ENCODE data around the gene CGNL1. TPM values are rescaled to one million over a fixed set of nuclear protein-coding genes. Genes with fewer than 3 reads are reported as not detected.

Gene CGNL1
- polyA plus RNA-seq, 1 donor, result 5.4 TPM

GRCh38 chr15:57529748-57530147 lies 153.4 kb downstream of the CGNL1 start:
- DNase-seq, result no peak

DNA sequence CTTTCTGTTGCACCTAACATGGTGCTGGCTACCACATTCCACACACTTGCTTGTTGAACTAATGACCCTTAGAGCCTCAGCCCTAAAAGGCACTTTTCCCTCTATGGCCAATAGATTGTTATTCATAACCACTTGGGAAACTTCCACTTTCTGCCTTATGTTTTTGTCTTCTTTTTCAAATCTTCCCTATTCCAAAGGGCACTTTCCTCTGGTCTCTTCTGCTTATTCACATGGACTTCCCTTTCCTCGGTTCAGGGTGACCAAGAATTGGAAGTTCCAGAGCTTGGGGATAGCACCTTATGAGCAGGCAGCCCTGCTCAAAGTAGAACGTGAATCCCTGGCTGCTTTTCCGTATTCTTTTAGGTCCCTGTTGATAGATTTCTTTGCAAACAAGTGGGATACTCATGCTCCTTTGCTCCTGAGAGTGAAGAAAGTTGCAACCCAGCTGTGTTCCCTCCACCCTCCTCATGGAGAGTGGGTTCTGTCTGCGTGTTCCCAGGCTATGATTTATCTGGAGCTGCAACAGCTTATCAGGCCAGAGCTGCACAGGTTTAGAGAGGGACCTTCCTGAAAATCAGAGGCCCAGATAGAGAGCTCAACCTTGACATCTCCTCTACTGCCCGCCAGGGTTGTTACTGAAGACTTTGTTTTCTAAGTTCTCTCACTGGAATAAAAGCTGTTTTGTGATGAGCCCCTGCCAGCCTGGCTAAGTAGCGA lies 156.6 kb downstream of the CGNL1 start:
- no peak for DNase-seq

- no peak for DNase-seq
These were observed 157.1 kb downstream of the CGNL1 start for GRCh38 chr15:57533448-57533799.

DNA sequence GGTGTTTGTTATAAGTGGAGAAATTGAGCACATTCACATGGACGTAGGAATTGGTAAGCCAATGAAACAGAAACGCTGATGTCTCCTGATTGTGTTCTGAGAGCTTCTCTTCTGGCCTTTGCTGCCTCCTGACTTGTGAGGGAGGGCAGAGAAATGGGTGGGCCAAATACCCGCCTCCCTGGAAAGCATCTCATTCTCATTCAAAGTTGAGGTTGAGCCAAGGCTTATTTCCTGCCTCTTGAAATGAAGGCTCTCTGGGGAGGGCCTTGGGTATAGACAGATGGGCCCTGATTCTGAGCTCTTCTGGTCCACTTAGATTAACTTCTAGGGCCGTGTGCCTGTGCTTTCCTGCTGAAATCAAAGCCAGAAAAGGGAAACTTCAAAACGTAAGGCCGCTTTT lies 158.0 kb downstream of the CGNL1 start:
- DNase-seq, result no peak

DNA sequence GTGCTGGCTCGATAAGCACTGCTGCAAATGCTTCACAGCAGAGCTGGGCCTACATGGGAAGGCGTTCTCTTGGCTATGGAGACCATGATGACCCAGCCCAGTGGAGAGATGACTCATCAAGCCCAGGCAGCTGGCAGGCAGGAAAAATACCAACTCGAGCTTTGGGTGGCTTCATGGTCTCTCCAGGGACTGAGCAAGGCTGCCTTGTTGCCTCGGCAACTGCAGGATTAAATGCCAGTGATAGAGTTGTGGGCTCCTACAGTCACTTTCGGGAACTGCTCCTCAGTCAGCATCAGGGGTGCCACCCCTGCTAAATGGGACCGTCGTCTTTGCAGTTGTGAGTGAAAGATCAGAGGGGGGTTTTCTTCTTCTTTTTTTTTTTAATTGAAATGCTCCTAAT lies 160.8 kb downstream of the CGNL1 start:
- DNase-seq, result no peak

GRCh38 chr15:57537488-57538264 lies 161.4 kb downstream of the CGNL1 start:
- DNase-seq, result no peak

GRCh38 chr15:57538265-57538529 lies 161.9 kb downstream of the CGNL1 start:
- no peak for DNase-seq

DNA sequence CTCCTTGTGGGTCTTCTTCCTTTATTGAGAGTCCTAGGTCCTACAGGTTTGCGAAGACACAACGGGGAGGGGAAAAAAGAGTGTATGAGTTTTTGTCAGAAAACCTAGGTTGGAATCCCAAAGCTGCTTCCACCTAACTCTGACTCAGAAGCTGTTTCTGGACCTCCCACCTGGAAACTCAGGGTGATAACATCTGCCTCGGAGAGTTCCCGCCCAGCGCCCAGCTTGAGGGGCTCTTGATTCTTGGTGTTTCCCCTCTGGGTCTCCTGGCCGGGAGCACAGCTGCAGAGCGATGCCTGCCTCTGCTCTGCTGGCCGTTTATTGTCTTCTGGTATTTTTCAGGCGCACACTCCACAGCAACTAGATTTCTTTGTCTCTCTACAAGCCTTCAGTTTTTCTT lies 162.5 kb downstream of the CGNL1 start:
- DNase-seq, result no peak

- DNase-seq, result no peak
These were observed 163.9 kb downstream of the CGNL1 start for GRCh38 chr15:57540211-57540610.

DNA sequence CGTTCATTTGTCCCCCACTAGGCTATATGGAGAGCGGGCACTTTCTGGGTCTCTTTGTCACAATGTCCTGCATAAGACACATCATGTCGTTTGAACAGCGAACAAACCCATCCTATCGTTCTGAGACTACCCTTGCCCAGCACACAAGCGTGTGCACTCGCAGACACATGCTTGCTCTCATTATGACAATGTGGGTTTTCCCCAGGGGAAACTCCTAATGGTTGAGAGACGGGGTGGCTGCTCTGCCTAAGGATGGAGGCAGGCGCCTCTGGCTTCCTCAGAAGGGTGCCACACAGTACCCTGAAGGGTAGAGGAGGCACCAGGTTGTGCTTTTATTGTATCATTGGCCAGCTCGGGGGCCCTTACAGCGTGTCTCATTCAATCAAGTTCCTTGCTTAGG lies 164.4 kb downstream of the CGNL1 start:
- DNase-seq, result no peak

DNA sequence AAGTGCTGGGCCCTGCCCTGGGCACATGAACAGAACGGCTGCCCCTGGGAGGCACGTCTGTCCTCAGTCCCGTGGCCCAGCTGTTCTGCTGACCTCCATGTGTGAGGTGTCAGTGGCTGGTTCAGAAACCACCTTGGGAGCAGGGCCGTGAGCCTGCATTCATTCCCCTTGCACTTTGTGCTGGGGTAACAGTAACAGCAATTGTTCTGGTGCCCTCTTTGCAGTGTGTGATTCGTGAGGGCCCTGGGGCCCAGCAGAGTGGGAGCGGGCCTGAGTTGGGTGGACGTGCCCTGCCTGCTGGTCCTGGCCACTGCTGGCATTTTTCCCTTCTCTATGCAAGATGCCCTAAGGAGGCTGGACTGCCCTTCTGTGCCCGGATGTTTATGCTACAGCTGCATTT lies 165.0 kb downstream of the CGNL1 start:
- DNase-seq, result no peak

DNA sequence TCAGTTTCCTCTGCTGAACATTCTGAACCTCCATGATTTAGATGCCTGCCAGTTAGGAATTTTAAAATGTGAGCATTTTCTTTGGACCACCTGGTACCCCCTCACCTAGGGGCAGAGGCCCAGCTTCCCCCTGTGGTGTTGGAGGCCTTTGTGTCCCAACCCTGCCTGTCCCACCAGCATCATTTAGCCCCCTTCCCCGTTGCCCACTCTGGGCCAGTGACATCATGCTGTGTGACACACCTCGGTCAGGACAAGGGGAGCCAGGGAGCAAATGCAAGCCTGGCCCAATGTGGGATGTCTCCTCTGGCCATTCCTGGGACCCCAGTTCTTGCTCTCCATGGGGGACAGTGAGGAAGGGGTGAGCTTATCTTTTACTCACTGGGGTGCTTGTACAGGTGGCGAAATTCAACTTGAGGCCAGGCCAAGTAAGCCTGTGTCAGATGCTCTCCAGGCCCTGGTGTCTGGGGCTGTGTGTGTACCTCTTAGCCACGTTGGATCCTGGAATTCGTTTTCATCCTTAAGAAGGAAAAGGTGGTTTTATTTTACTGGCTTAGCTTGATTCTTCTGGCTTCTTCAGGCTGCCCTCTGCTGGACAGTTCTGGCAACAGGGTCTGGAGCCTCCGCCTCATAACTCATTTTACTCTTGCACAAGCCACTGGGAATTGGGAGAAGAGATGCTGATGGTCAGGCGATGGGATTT lies 165.7 kb downstream of the CGNL1 start:
- DNase-seq, result peak; percentile 67

DNA sequence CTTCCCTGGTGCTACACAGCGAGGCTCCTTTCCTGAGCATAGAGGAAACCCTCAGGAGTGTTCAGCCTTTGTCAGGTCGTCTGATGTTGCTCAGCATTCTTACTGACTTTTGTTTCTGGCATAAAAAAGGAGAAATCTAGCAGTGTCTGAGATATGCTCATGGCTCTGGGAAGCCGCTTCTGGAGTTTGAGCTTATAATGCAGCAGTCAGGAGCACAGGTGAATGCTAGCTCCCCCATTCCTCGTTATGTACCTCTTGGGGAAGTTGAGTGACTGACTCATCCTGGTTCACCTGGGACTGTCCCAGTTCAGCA lies 166.2 kb downstream of the CGNL1 start:
- DNase-seq, result no peak

- no peak for DNase-seq
These were observed 168.7 kb downstream of the CGNL1 start for GRCh38 chr15:57544848-57545480.

DNA sequence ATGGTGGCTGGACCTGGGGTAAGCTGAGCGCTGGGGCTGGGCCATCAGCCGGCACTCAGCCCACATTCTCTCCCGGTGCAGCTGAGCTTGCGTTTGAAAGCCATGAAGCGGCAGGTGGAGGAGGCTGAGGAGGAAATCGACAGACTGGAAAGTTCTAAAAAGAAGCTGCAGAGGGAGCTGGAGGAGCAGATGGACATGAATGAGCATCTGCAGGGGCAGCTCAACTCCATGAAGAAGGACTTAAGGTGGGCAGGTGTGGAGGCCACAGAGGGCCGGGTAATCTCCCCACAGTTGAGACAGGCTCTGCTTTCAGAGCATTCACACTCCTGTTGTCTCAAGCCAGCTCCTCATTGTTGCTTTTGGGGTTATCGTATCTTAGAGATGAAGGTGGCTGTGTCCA lies 169.7 kb downstream of the CGNL1 start:
- DNase-seq, result no peak

DNA sequence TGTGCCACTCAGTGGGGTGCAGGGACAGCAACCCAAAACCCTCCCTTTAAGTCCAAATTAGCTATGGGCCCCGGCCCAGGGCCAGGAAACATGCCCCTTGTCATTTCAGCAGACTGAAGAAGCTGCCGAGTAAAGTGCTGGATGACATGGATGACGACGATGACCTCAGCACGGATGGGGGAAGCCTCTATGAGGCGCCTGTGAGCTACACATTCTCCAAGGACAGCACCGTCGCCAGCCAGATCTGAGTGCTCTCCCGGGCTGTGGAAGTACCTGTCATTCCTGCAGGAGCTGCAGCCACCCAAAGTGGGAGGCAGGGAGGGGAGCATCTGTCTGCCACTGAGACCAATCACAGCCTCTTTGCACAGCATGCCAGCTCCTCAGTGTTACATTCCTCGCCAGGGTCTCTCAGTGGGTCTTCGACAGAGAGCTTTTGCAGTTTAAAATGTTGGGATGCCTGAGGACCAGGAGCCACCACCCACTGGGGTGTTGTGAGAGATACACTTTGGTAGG lies 171.0 kb downstream of the CGNL1 start:
- no peak for DNase-seq

DNA sequence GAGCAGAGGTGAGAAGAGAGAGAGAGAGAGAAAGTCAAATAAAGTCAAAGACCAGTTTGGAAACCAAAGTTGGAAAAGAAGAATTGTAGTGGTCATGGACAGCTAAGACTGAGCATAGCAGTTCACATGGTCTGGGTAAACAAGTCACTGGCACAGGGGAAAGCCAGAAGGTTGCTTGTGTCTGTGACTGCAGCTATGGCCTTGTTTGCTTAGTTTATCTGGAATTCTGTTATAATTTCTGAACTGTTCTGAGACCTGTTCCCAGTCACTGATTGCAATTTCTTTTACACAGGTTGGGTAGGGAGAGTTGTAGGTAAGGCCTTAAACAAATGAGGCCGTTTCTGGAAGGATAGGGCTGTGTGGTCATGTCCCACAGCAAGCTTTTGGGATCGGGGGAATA lies 172.0 kb downstream of the CGNL1 start:
- DNase-seq, result no peak

DNA sequence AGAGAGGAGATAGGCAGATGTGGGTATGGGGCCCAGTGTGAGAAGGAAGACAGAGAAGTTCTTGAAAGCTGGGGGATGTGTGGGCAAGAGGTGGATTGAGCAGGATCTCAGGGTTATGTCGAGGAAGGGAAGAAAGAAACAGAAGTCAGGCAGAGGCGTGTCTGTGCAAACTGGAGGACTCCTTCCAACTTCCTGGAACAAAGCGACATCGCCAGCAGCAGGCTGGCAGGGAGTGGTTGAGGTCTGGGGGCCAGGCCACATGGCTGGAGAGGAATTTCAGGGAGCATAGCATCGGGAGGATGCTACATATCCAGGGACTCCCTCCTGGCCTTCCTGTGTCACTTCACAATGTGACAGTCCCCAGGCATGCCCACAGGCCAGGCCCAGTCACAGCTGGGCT lies 172.5 kb downstream of the CGNL1 start:
- no peak for DNase-seq

DNA sequence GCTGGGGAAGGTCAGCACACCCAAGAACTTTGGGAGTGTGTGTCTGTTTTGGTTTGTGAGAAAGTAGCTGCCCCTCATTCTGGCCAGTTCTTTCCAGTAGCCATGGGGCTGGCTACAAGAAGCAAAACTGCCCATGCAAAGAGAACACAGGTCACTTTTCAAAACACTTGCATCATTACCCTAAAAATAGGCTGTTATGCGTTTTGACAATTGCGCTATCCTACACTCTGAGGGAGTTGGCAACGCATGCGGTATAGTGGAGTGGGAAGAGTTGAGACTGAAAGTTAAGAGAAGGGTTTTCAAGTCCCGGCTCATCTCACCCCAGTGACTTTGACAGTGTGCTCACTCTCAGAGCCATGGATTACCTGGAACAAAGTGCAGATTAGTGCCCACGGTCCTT lies 173.6 kb downstream of the CGNL1 start:
- DNase-seq, result no peak

DNA sequence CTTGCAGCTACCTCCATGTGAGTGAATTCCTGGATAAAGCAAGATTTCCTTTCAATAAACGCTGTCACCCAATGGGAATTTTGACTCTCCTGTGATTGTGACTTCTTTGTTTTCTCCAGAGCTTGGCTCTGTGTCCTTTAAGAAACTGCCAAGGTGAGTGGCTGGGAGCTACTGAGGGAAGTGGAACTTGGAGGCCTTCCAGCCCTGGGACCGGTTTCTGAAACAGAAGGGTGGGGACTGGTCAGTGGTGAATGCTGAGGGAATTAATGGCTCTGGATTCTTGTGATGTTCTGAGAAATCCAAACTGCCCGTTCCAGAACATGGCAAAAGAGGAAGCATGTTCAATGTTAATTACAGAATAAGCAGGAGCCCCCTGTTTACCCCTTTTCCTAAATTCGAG lies 174.3 kb downstream of the CGNL1 start:
- no peak for DNase-seq

DNA sequence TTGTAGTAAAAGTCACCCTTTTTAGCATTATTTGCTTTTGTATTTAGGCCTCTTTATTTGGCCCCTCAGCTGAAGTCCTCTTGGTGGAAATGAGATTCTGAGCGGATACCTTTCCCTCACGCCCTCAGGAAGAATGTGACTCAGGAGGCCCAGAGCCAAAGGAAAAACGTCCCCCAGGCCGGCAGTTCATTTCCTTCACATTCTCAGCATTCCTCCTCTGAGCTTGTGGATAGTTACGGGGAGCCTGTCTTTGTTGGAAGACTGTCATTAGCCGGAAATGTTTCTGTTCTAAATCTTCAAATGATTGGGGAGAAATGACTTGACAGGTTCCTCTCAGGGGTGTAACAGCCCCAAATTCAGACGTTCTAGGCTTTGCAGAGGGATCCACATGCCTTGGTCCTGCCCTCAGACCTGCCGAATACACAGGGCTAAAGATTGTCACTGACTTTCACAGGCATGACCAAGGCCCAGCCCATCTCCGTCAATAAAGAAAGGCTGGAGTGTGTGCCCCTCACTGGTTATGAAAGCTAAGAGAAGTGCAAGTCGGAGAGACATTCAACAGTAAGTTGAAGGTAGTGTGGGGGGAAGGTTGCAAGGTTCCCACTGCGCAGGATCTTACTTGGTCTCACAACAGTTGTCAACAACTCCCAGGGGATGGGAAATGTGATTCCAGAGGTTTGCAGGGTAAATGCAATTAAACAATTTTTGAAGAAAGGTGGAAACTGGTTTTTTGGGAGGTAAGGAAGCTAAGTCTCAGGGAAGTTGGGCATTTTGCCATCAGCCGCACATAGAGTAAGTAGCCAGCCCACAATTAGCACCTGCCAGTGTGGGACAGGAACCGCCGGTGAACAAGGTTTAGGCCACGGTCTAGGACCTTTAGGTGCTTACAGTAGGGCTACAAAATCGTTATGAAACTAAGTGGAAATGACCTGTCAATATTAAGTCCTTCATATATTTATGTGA lies 175.7 kb downstream of the CGNL1 start:
- DNase-seq, result no peak

DNA sequence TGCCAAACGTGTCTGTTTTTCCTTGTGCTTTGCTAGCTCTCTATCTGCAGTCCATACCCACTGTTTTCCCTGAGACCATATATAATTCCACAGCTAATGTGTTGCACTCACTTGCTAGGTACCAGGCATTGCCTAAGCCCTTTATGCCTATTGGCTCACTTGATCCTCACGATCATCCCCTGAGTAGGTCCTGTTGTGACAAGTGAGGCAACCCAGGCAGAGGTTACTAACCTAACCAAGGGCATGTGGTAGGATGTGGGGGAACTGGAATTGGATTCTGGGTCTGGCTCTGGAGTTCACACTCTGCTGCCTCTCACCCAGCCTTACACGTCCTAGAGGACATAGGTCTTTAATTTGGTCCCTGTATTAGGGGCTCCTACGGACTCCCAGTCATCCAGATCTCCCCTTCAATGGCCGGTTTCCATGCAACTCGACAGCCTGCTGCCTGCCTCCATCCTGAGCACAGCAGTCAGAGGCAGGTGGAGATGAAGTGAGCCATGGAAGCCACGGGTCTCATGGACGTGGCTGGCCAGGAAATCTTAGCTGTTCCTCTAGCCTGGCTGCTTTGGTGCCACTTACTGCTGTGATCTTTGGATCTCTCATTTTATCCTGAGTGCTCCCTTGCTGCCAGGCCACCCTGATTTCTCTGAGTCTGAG lies 176.5 kb downstream of the CGNL1 start:
- DNase-seq, result no peak

All from hindlimb muscle (tissue), 1 donor.